H1 (cell line): ENCODE data around the gene KCNC2. TPM values are rescaled to one million over a fixed set of nuclear protein-coding genes. Genes with fewer than 3 reads are reported as not detected.

ENCODE experiments used
- CTCF ChIA-PET: fragments of 300-600 bp; sonication (Branson Sonifier 250); formaldehyde crosslinking; loops from one replicate; lab custom pipeline; 2021; ENCODE audit not compliant: partially characterized antibody; lab: Charles Lee
- POLR2A ChIA-PET: fragments of 300-600 bp; sonication (Branson Sonifier 250); formaldehyde crosslinking; loops from one replicate; lab custom pipeline; 2021; ENCODE audit warnings: inconsistent platforms; ENCODE audit not compliant: partially characterized antibody; lab: Charles Lee
- DNase-seq, 2 experiments: peaks; one replicate each; pipeline versions ENCODE4 v3.0.0 to v3.0.0-alpha.2; 2010 to 2022; ENCODE audit warnings: low spot score in 2 of 2, low read depth in 1 of 2, mixed read lengths in 1 of 2
- FAIRE-seq: peaks from 2 replicates; lab custom pipeline; 2011; peaks lifted over from hg19 to GRCh38; lab: Jason Lieb, UNC
- H2AFZ ChIP-seq: 2 replicates; pipeline ENCODE4 v1.8.1; 2012; ENCODE audit warnings: low read length, inconsistent platforms
- H2AK5ac ChIP-seq: 2 replicates; pipeline ENCODE4 v1.6.1; 2013; ENCODE audit warnings: low read depth, low read length
- H2BK120ac ChIP-seq: replicated peaks from 2 replicates; pipeline ENCODE3; 2013; ENCODE audit warnings: low read depth, low read length, inconsistent platforms
- H2BK12ac ChIP-seq: 2 replicates; pipeline ENCODE4 v1.6.1; 2013; ENCODE audit warnings: low read depth, low read length
- H2BK15ac ChIP-seq: 2 replicates; pipeline ENCODE4 v1.6.1; 2013; ENCODE audit warnings: low read length
- H2BK20ac ChIP-seq: 2 replicates; pipeline ENCODE4 v1.6.1; 2013; ENCODE audit warnings: low read length
- H2BK5ac ChIP-seq: 2 replicates; pipeline ENCODE4 v1.6.1; 2013; ENCODE audit warnings: low read depth, low read length
- H3K14ac ChIP-seq: 2 replicates; pipeline ENCODE4 v1.6.1; 2013; ENCODE audit warnings: inconsistent platforms; ENCODE audit not compliant: insufficient read length
- H3K18ac ChIP-seq: 2 replicates; pipeline ENCODE4 v1.6.1; 2013; ENCODE audit warnings: low read length; ENCODE audit errors: extremely low read depth
- H3K23ac ChIP-seq: 2 replicates; pipeline ENCODE4 v1.6.1; 2013; ENCODE audit warnings: inconsistent platforms; ENCODE audit not compliant: insufficient read length
- H3K23me2 ChIP-seq: 2 replicates; pipeline ENCODE4 v1.6.1; 2013; ENCODE audit warnings: low read depth, low read length
- H3K27ac ChIP-seq: 2 replicates; pipeline ENCODE4 v1.6.1; 2011; ENCODE audit warnings: low read depth, low read length, inconsistent platforms
- H3K27me3 ChIP-seq, 4 experiments: replicated peaks in 1 of 4; 1 replicate in 1 of 4; 2 replicates in 3 of 4; pipeline versions ENCODE4 v1.6.1 to v1.8.1; 2011 to 2013; ENCODE audit warnings: low read length in 3 of 4, mild to moderate bottlenecking in 3 of 4, inconsistent platforms in 2 of 4, mixed read lengths in 2 of 4, moderate library complexity in 1 of 4; ENCODE audit not compliant: control insufficient read depth in 3 of 4, insufficient read depth in 3 of 4; ENCODE audit errors: extremely low read depth in 1 of 4
- H3K36me3 ChIP-seq, 4 experiments: 2 replicates each; pipeline versions ENCODE4 v1.6.1 to v1.8.1; 2011 to 2013; ENCODE audit warnings: mild to moderate bottlenecking in 4 of 4, low read length in 3 of 4, moderate library complexity in 2 of 4, control low read depth in 1 of 4, inconsistent platforms in 1 of 4; ENCODE audit not compliant: insufficient read depth in 4 of 4, control insufficient read depth in 2 of 4
- H3K4ac ChIP-seq: replicated peaks from 2 replicates; pipeline ENCODE3; 2013; ENCODE audit warnings: low read length, low read depth, mixed read lengths, inconsistent platforms; ENCODE audit not compliant: insufficient read length
- H3K4me1 ChIP-seq, 4 experiments: replicated peaks in 1 of 4; 1 replicate in 1 of 4; 2 replicates in 3 of 4; pipeline versions ENCODE4 v1.6.1 to v1.8.1; 2011 to 2013; ENCODE audit warnings: low read length in 3 of 4, inconsistent platforms in 2 of 4, mixed read lengths in 1 of 4; ENCODE audit not compliant: insufficient read depth in 4 of 4, control insufficient read depth in 3 of 4
- H3K4me2 ChIP-seq, 2 experiments: 2 replicates each; pipeline versions ENCODE4 v1.6.1 to v1.8.1; 2011 to 2013; ENCODE audit warnings: low read depth in 2 of 2, low read length in 2 of 2, control low read depth in 1 of 2, inconsistent platforms in 1 of 2, mild to moderate bottlenecking in 1 of 2; ENCODE audit not compliant: insufficient read depth in 1 of 2
- H3K4me3 ChIP-seq, 4 experiments: fragments of 200-600, 300-600 bp in 1 of 4; sonication (generic), shearing (Covaris generic), sonication (Bioruptor Twin) in 1 of 4; 2 replicates each; pipeline versions ENCODE4 v1.5.1 to v1.8.1; 2011 to 2016; ENCODE audit warnings: low read length in 4 of 4, low read depth in 3 of 4, control low read depth in 2 of 4, inconsistent platforms in 2 of 4, mild to moderate bottlenecking in 2 of 4, mixed read lengths in 1 of 4, moderate library complexity in 1 of 4; ENCODE audit not compliant: insufficient read depth in 2 of 4; ENCODE audit errors: extremely low read depth in 1 of 4
- H3K56ac ChIP-seq: replicated peaks from 2 replicates; pipeline ENCODE3; 2013; ENCODE audit warnings: low read depth, mild to moderate bottlenecking, mixed read lengths, low read length, inconsistent platforms; ENCODE audit not compliant: insufficient read length
- H3K79me1 ChIP-seq: 2 replicates; pipeline ENCODE4 v1.6.1; 2013; ENCODE audit warnings: low read depth, low read length, control low read depth
- H3K79me2 ChIP-seq, 2 experiments: 2 replicates each; pipeline versions ENCODE4 v1.6.1 to v1.8.1; 2012 to 2013; ENCODE audit warnings: low read length in 2 of 2, mild to moderate bottlenecking in 2 of 2, inconsistent platforms in 1 of 2; ENCODE audit not compliant: insufficient read depth in 2 of 2, control insufficient read depth in 1 of 2
- H3K9ac ChIP-seq, 4 experiments: replicated peaks in 1 of 4; 1 replicate in 1 of 4; 2 replicates in 3 of 4; pipeline versions ENCODE4 v1.6.1 to v1.8.1; 2011 to 2013; ENCODE audit warnings: low read depth in 3 of 4, low read length in 3 of 4, control low read depth in 2 of 4, mild to moderate bottlenecking in 2 of 4, moderate library complexity in 2 of 4, inconsistent platforms in 1 of 4; ENCODE audit errors: extremely low read depth in 1 of 4
- H3K9me3 ChIP-seq, 2 experiments: 2 replicates each; pipeline versions ENCODE4 v1.6.1 to v1.8.1; 2012 to 2013; ENCODE audit warnings: mild to moderate bottlenecking in 2 of 2, moderate library complexity in 2 of 2, control low read depth in 1 of 2, inconsistent platforms in 1 of 2, low read depth in 1 of 2, low read length in 1 of 2, mixed read lengths in 1 of 2; ENCODE audit not compliant: insufficient read depth in 2 of 2
- H4K20me1 ChIP-seq, 2 experiments: replicated peaks in 1 of 2; 2 replicates each; pipeline versions ENCODE3 to v1.8.1; 2011 to 2013; ENCODE audit warnings: inconsistent platforms in 2 of 2, low read length in 2 of 2, mild to moderate bottlenecking in 1 of 2; ENCODE audit not compliant: insufficient read depth in 2 of 2, control insufficient read depth in 1 of 2
- H4K5ac ChIP-seq: 2 replicates; pipeline ENCODE4 v1.6.1; 2013; ENCODE audit warnings: low read length, low read depth, mixed read lengths, inconsistent platforms; ENCODE audit not compliant: insufficient read length
- H4K8ac ChIP-seq: 2 replicates; pipeline ENCODE4 v1.8.0; 2013; ENCODE audit warnings: mild to moderate bottlenecking, moderate library complexity, low read length, inconsistent platforms; ENCODE audit not compliant: insufficient read depth; ENCODE audit errors: extremely low read depth
- H4K91ac ChIP-seq: replicated peaks from 2 replicates; pipeline ENCODE3; 2013; ENCODE audit warnings: low read length, mixed read lengths, inconsistent platforms; ENCODE audit not compliant: insufficient read length
- CREB1 ChIP-seq: IDR thresholded peaks from 2 replicates; pipeline ENCODE4 v1.6.1; 2012; ENCODE audit warnings: inconsistent platforms
- GABPA ChIP-seq: IDR thresholded peaks from 2 replicates; pipeline ENCODE4 v1.6.1; 2011; ENCODE audit warnings: mild to moderate bottlenecking, low read length, moderate library complexity, borderline replicate concordance; ENCODE audit not compliant: insufficient read depth
- POLR2AphosphoS5 ChIP-seq: IDR thresholded peaks from 2 replicates; pipeline ENCODE4 v1.6.1; 2011; ENCODE audit warnings: low read depth, low read length
- WGBS, 2 experiments: shearing (Covaris generic) in 1 of 2; methylation state at CpG; one replicate each; pipeline versions ENCODE4 v1.1.6 to v1.1.7; 2013 to 2015; ENCODE audit warnings: low lambda C conversion rate in 2 of 2, mixed read lengths in 2 of 2, inconsistent platforms in 1 of 2, low coverage in 1 of 2, missing lambda C conversion rate in 1 of 2; ENCODE audit not compliant: insufficient replicate concordance in 2 of 2, insufficient coverage in 1 of 2, insufficient read length in 1 of 2; ENCODE audit errors: extremely low coverage in 1 of 2, missing lambda C conversion rate in 1 of 2; 5-methylcytosine and 5-hydroxymethylcytosine counted together
- polyA plus RNA-seq, 7 experiments: library from polyadenylated mRNA; depleted of rRNA in 3 of 7; stranded (reverse) in 5 of 7; unstranded in 2 of 7; fragments of >200 nt in 5 of 7; fragments of 200-250 nt in 2 of 7; gene quantifications; 1 replicate in 5 of 7; 2 replicates in 1 of 7; 4 replicates in 1 of 7; pipeline versions ENCODE4 v1.2.1 to v1.2.3, GENCODE V29; 2011 to 2013; ENCODE audit warnings: missing spikeins in 2 of 7, mixed read lengths in 2 of 7
- total RNA-seq: library from RNA; stranded (reverse); fragmentation: NEBNext Ultra II Directional; extraction: Animal tissue kit (Norgen Biotek cat#: 25700); gene quantifications from 2 replicates; pipeline ENCODE4 v1.2.1, GENCODE V29; 2021

Gene KCNC2
- total and polyA plus RNA-seq, 2 of the 8 experiments (the other 6 are each of a cell fraction or from before 2014, with no cell fraction given) = 0.03 TPM; not detected in 1

- Histone ChIP-seq H2AFZ (peak overlapping the region; percentile 25; the same call in 1 of the 2 replicates), H4K91ac (no peak overlapping the region), H2AK5ac (no peak overlapping the region), H2BK15ac (no peak overlapping the region), H3K4me3 (no peak overlapping the region), H2BK120ac (no peak overlapping the region), H3K4me1 (no peaks in the 10 kb centered on the region), H3K27ac (no peak overlapping the region), H4K5ac (no peak overlapping the region), H3K23me2 (no peaks in the 10 kb centered on the region), H4K8ac (no peak overlapping the region), H3K9ac (no peak overlapping the region), H3K56ac (no peak overlapping the region), H3K14ac (no peak overlapping the region), H4K20me1 (no peaks in the 10 kb centered on the region), H3K4ac (no peak overlapping the region), H2BK12ac (no peak overlapping the region), H3K79me2 (no peaks in the 10 kb centered on the region), H2BK20ac (no peak overlapping the region), H3K18ac (no peak overlapping the region), H3K9me3 (no peaks in the 10 kb centered on the region), H3K4me2 (no peak overlapping the region), H2BK5ac (no peak overlapping the region), H3K36me3 (no peaks in the 10 kb centered on the region), H3K23ac (no peak overlapping the region), H3K79me1 (no peaks in the 10 kb centered on the region), H3K27me3 (no peaks in the 10 kb centered on the region)
- CTCF ChIA-PET = interaction anchor here (0.6 to 1.0 kb wide), 2 partner anchors 14 to 342 kb away, joined by 3 read pairs; no protein-coding TSS in a partner anchor
- DNase-seq (no peak), FAIRE-seq (no peak)
- WGBS, 2 experiments = 95% methylated on average over 2 of the region's 2 CpGs; no CpG with 5 or more reads in 1 of the 2 experiments
- POLR2A ChIA-PET = no interaction called here
- TF ChIP-seq POLR2AphosphoS5 = no peak
- TF ChIP-seq GABPA = no peak
- TF ChIP-seq CREB1 = no peak
Measured at GRCh38 chr12:75129275-75129674, 80.4 kb downstream of the KCNC2 start.
